ENCODE data around the gene PCCA.
"Not testable (repeated sequence)": the region's sequence is repeated elsewhere in the genome, so short reads cannot be mapped to it uniquely, and the experiment has no call there.

The PCCA gene, protein sequence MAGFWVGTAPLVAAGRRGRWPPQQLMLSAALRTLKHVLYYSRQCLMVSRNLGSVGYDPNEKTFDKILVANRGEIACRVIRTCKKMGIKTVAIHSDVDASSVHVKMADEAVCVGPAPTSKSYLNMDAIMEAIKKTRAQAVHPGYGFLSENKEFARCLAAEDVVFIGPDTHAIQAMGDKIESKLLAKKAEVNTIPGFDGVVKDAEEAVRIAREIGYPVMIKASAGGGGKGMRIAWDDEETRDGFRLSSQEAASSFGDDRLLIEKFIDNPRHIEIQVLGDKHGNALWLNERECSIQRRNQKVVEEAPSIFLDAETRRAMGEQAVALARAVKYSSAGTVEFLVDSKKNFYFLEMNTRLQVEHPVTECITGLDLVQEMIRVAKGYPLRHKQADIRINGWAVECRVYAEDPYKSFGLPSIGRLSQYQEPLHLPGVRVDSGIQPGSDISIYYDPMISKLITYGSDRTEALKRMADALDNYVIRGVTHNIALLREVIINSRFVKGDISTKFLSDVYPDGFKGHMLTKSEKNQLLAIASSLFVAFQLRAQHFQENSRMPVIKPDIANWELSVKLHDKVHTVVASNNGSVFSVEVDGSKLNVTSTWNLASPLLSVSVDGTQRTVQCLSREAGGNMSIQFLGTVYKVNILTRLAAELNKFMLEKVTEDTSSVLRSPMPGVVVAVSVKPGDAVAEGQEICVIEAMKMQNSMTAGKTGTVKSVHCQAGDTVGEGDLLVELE

DNA sequence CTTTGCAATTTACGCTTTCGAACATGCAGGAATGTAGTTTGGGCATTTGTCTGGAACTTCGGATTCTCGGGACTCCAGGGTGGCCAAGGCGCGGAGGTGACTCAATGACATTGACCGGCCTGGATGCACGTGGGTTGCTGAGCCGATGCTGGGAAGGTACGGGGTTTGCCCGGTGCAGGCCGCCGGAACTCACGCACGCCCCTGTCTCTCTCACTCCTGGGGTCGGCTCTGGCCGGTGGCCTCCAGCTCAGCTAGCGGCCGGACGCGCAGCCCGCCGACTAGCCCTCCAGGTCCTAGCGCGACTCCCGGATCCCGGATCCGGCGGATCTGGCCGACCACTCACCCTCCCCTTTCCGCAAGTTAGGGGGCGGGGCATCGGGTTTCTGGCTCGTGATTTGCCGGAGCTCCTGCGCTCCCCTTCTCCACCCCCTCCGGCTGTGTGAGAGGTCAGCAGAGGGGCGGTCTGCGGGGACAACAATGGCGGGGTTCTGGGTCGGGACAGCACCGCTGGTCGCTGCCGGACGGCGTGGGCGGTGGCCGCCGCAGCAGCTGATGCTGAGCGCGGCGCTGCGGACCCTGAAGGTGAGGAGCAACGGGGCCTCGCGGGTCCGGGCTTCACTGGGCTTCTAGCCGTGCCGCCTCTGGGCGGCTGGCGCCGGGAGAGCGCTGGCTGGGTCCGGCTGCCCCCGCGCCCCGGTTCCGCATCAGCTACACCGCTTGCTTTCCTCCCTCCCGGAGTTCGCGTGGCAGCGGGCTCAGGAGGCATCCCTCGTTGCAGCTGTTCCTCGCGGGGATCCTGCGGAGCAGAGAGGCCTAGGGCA is at the start of gene PCCA:
TSS of gene PCCA (plus strand) at position 450 of the 821 bp plus-strand sequence. CDS start at position 478, 28 bp downstream.
- DNase-seq (ENCODE audit: low spot score) = peak; percentile 89

DNA sequence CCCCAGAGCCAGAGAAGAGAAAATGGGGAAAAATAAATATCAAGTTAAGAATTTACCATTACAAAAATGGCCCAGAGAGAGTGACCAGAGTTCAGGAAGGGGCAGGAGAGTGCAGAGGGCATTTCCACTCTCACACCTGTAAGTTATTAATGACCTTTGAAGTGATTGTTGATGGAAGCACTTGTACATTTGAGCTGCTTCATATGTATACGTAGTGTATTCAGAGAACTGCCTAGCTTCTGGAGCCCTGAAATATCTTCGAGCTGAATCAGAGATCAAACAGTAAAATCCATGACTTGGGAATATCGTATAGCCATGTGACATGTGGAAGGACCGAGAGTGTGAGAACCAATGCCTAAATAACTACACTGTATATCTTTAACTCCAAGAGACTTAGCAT is 49.2 kb upstream of the PCCA start:
- DNase-seq (ENCODE audit: low spot score) = no peak

DNA sequence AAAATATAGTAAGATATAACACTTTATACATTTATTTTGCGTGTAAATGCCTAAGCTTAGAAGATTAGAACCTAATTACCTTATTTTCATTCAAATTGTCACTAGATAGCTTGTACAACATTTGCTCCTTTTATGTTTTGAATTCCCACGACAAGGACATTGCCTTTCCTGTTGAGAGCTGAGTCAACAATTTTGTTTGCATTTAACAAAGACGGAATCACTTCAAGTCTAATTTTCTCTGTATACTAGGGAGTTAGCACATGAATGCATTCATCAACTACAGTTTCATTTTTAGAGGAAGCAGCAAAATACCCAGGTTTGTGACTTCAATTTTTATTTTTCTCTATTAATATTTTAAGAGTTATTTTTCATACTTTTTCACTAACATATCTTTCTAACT is 48.7 kb upstream of the PCCA start:
- DNase-seq (ENCODE audit: low spot score) = no peak

DNA sequence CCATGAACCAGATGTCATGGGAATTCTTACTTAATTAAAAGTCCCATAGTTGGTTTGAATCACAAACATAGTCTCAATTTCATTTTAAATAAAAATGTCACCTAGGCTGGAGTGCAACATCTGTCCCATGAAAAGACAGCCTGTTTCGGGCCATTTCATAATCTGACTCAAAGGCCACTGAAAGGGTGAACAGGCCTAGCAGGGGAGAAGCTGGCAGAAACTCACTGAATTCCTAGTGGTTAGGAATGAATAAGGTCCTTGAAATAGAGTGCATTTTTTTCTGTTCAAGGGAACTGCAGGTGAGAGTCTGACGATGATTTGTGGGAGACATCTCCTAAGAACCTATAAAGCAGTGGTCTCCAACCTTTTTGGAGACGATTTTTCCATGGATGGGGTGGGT is 44.0 kb upstream of the PCCA start:
- DNase-seq (ENCODE audit: low spot score) = no peak

DNA sequence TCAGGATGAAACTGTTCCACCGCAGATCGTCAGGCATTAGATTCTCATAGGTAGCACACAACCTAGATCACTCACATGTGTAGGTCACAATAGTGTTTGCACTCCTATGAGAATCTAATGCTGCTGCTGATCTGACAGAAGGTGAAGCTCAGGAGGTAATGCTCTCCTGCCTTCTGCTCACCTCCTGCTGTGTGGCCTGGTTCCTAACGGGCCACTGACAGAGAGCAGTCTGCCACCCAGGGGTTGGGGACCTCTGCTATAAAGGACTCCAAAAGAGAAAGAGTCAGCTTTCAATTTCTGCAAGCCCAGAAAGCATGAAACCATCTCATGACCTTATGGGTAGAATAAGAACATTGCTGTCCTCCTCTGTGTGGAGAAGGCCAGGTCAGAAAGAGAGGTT is 43.5 kb upstream of the PCCA start:
- DNase-seq (ENCODE audit: low spot score) = no peak

DNA sequence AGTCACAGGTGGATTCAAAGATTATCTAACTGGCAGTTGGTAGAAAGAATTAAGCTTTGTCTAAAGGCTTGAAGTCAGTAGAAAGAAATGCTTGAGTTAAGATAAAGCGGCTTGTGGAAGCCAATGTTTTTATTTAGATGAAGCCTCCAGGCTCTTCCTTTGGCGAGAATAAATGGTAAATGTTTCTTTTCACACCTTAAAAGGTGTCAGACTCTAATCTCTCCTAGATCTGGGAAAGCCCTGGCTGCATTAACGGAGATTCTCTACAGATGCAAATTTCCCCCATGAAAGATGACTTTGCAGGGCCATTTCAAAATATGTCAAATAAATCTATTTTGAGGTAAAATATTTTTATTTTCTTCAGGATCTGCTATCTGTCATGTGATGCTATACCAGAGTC is 37.8 kb upstream of the PCCA start:
- no peak for DNase-seq (ENCODE audit: low spot score)

DNA sequence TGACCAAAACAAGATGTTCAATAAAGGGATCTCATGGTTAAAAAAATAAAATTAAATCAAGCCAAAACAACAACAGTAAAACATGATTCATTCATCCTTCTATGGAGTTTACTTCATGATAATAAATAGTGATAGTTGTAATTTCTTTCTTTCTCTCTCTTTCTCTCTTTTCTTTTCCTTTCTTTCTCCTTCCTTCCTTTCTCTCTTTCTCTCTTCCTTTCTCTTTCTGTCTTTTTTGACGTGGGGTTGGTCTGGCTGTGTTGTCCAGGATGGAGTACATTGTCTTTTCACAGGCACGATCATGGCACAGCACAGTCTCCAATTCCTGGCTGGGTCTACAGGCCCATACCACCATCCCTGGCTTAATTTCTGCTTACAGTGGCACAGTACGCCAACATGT is 29.1 kb upstream of the PCCA start:
- no peak for DNase-seq (ENCODE audit: low spot score)

DNA sequence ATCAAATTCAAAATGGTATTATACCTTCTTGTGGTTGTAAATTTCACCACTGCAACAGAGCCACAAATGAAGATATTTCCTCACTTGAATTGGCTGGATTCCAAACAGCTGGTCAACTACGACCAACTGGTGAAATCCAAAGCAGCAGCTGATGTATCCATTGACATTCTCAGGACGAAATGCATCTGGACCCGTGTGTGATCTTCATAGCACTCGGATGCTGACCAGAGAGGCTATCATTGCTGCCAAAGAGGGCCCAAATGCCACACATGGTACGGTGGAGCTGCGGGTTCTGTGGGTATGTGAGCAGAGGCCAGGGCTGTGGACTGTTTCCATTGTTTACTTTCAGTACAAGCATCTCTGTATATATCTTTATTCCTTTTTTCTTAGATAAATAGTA is 25.6 kb upstream of the PCCA start:
- no peak for DNase-seq (ENCODE audit: low spot score)

DNA sequence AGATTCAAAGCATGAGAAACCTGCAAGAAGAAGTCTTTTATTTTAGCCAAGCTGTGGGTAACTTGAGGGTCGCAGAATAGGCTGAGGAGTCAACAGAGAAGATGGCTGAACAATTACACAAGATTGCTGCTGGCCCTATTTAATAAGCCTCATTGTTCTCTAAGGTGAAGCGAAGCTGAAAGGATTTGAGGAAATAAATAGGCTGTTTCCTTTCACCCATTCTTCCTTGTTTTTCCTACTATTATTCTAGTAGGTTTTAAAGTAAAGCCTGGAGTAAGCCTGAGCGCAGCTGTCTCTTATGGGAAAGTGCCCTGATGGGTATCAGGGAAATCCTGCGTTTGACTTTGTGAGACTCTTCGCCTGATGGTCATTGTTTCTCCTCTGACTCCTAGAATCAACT is 25.0 kb upstream of the PCCA start:
- no peak for DNase-seq (ENCODE audit: low spot score)

DNA sequence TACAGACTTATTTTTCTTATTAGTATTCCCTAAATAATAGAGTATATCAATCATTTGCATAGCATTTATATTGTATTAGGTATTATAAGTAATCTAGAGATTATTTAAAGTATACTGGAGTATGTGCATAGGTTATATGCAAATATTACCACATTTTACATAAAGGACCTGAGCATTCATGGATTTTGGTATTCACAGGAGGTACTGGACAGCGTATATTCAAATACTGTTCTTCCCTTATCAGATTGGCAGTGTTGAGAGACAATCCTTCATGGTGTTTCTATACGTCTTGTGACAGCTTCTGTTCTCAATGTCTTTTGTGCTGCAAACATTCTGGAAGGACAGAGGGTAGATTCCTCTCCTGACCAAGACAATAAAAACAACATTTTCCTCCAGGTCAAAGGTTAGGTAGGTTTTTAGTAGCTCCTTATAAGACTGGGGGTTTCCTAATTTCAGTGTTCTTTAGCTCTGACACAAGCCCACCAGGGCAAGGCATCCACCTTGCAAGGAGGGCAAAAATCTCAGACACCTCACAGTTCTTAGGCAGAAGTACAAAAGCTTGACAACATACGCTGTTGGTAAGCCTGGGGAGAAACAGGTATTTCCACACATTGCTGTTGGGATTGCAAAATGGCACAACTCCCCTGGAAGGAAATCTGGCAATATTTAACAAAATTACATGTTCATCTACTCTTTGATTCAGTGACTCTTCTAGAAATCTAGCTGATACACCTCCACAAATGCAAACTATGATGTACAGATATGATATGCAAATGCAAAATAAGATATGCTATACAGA is 20.6 kb upstream of the PCCA start:
- no peak for DNase-seq (ENCODE audit: low spot score)

DNA sequence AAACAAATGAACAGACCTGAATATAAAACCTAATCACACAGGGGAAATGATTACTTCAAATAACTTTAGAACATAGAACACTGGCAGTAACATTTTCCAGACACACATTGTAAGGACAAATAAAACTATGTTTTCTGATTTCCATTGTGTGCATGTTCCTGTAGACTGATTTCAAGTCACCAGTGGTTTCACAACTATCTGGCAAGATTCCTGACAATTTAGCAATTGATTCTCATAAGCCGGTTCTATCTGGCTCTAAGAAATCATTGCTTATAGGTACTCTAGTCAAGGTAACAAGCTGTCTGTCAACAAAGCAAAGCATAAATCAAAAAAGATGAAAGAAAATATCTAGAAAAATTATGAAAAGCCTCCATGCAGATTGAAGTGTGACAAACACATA is 19.6 kb upstream of the PCCA start:
- DNase-seq (ENCODE audit: low spot score) = no peak

DNA sequence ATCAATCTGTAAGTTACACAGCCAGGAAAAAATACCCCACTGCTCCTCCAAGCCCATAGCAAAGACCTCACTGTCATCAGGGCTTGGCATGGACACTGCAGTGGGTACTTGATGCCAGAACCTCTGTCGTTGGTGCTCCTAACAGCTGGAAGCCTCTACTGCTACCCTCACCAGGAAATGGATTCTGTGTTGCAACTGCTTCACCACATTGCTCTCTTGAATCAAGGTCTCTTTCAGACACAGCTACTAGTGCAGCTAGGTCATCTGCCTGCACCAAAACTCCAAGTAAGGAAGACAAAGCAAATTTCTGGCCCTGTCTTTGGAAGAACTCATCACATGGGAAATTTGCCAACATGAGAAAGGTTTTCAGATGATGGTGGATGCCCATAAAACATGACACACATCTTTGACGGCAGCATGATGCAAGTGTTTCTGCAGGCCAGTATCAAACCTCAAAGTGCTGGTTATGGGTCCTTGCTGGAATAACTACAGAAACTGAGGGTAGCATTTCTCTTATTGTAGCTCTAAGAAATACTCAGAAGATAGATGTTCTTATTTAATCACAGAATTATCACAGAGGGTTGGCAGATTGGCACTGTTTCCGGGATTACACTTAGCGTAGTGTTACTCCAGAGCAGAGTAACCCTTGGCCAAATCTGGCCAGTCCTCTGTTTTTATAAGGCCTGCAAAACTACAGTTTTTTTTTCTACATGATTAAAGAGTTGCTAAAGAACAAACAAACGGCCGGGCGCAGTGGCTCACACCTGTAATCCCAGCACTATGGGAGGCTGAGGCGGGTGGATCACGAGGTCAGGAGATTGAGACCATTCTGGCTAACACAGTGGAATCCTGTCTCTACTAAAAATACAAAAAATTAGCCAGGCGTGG is 12.9 kb upstream of the PCCA start:
- DNase-seq (ENCODE audit: low spot score) = no peak

DNA sequence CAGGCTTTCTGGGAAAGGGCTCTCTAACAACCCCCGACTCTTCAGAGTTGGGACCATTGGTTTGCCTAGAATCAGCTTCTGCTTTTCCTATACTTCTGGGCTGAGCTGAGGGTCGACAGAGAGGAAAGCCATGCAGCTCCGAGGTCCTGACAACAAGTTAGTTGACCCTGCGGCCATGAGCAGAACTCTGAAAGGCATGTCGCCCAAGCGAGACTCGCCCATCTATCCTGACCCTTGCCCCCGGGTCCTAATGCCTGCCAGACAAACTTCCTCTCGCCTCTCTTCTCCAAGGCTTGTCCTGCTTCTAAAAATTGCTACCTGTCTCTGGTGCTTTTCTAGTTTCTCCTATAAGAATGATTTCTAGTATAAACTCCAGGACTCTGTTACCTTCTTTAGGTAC is 9.9 kb upstream of the PCCA start:
- DNase-seq (ENCODE audit: low spot score) = not testable (repeated sequence)

DNA sequence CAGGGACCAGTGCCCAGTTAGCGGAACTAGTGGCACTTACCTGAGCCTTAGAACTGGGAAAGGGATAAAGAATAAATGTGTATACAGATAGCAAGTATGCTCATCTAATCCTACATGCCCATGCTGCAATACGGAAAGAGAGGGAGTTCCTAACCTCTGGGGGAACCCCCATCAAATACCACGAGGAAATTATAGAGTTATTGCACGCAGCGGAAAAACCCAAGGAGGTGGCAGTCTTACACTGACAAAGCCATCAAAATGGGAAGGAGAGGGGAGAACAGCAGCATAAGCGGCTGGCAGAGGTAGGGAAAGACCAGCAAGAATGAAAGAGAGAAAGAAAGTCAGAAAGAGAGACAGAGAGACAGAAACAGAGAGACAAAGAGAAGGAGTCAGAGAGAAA is 5.5 kb upstream of the PCCA start:
- not testable (repeated sequence) for DNase-seq (ENCODE audit: low spot score)

DNA sequence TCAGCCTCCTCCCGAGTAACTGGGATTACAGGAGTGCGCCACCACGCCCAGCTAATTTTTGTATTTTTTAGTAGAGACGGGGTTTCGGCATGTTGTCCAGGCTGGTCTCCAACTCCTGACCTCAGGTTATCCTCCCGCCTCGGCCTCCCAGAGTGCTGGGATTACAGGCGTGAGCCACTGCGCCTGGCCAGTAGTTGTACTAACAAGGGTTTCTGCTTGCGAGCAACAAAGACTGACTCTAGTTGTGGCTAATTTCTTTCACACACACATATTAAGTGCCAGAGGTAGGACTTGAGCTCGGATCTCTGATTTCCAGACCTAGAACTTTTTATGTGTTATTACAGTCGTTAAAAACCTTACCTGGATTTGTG is 635 bp upstream of the PCCA start:
- no peak for DNase-seq (ENCODE audit: low spot score)

DNA sequence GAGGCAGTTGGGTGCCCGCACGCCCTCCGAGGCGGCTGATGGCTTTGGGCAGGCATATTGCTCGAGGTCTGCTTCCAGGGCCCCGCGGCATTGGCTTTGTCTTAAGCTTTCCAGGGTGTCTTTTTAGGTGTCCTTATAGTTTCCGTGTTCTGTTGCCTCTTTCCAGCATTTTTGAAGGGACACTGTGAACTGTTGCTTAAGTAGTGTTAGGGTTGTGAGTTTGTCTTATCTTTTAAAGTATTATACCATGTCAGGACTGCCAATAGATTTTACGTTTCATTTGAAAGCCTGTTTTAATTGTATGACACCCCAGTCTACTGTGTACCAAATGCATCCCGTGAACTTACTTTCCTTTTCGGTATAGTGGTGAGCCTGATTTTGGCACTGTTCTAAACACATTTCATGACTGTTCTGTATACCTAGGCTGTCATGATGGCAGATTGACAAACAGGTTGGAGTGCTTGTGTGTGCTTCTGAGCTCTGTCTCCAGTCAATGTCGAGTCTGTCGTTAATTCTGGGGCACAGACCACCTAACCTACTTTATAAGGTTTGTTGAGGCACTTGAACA is 656 bp downstream of the PCCA start:
- DNase-seq (ENCODE audit: low spot score) = peak; percentile 12

DNA sequence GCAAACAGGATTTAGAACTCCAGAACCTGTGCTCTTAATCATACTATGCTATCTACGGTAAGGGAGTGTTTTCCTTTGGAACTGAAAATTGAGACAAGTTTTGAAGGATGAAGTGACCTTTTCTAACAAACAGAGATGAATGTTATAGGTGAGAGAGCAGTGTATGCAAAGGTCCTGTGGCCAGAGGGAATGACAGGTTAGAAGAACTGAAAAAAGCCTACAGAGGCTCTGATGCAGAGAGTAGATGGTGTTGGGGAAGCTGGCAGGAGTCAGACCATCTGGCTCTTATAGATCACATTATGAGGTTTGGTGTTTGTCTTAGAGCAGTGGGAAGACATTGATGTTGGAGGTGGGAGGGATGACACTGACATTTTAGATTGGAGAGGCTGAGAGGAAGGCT is 2.0 kb downstream of the PCCA start:
- DNase-seq (ENCODE audit: low spot score) = no peak

DNA sequence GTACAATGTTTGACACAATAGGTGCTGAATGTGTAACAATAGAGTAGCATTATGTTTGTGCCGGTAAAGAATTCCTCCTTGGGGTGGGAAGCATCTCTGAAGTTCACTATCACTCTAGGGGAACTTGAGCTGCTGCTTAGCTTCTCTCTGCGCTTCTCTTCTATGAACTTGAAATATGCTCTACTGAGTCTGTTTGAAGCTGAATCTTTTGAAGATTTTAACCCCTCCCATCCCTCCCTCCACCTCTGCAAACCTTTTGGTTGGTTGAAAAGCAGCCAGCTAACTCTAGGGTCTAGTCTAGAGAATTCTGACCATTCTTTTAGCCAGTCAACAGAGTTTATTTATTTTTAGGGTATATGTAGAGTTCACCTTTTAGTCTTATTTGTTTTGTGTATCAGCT is 2.5 kb downstream of the PCCA start:
- no peak for DNase-seq (ENCODE audit: low spot score)

DNA sequence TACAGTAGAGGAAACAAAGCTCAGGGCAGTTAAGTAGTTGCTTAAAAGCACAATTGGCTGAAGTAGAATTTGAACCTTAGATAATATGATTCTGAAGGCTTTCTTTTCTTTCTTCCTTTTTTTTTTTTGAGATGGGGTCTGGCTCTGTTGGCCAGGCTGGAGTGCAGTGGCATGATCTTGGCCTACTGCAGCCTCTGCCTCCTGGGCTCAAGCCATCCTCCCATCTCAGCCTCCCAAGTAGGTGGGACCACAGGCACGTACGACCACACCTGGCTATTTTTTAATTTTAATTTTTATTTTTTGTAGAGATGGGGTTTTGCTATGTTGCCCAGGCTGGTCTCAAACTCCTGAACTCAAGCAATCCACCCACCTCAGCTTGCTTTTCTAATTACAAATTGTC is 3.4 kb downstream of the PCCA start:
- not testable (repeated sequence) for DNase-seq (ENCODE audit: low spot score)

DNA sequence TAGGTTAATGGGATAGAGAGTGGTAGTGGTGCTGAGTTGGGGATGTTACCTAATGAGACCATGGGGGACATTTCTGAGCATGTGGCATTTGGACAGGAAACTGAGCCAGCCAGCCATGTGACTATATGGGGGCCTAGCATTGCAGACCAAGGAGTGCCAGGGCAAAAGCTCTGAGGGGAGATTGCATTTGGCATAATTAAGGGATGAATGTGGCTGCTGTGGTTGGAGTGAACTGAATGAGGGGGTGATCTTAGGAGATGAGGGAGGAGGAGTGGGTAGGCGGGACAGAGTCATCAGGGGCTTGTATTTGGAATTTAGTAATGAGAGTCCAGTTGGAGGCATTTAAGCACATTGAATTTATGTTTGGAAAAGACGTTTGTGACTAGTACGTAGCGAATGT is 6.6 kb downstream of the PCCA start:
- DNase-seq (ENCODE audit: low spot score) = no peak

DNA sequence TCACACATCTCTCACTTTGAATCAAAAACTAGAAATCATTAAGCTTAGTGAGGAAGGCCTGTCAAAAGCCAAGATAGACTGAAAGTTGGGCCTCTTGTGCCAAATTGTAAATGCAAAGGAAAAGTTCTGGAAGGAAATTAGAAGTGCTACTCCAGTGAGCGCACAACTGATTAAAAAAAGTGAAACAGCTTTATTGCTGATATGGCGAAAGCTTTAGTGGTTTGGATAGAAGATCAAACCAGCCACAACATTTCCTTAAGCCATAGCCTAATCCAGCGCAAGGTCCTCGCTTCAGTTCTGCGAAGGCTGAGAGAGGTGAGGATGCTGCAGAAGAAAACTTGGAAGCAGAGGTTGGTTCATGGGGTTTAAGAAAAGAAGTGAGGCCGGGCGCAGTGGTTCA is 7.6 kb downstream of the PCCA start:
- no peak for DNase-seq (ENCODE audit: low spot score)
